LoVo (cell line): Measurements from ENCODE around the gene ABT1.
"Not testable (repeated sequence)": the region's sequence is repeated elsewhere in the genome, so short reads cannot be mapped to it uniquely, and the experiment has no call there.

Experiments used
- DNase-seq: peaks from one replicate; pipeline ENCODE4 v3.0.0-alpha.2; 2016; ENCODE audit warnings: low spot score

ABT1 gene

GRCh38 chr6:26596579-26597388 lies at the start of gene ABT1:
TSS of gene ABT1 (plus strand) at chr6:26596953. CDS start at chr6:26596983, 30 bp downstream.
- DNase-seq: peak; percentile 97

GRCh38 chr6:26547363-26547762 lies 49.4 kb upstream of the ABT1 start:
- not testable (repeated sequence) for DNase-seq

DNA sequence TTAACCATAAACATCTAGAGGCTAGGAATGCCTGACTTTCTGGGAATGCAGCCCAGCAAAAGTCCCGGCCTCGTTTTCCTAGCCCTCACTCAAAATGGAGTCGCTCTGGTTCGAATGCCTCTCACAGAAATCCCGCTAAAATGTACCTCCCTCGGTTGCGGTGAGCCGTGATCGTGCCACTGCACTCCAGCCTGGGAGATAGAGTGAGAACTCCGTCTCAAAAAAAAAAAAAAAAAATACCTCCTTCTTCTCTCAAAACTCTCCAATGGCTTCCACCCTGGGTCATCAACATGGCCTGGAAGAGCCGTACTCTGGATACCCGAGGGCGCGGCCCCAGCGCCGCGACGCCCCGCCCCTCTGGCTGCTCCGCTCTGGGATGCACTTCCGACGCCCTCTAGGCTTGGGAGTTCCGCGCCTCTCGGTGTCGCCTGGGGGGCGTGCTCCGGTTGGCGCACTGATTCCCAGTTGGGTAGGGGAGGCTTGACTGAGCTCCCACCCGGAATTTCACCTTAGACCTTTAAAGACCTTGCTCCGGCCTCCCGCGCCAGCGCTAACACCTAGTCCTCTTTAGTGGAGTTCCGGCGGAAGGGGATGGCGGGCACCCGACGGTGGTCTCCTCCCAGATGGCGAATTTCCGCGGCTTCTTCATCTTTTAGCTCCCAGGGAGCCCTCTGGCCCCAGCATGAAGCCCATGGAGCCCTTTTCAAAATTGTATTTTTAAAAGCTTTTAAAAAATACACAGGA lies 46.3 kb upstream of the ABT1 start:
- no peak for DNase-seq

- DNase-seq: no peak
These were observed 44.5 kb upstream of the ABT1 start for GRCh38 chr6:26552205-26552604.

GRCh38 chr6:26552640-26553188 lies 44.0 kb upstream of the ABT1 start:
- DNase-seq: no peak

GRCh38 chr6:26553264-26553634 lies 43.5 kb upstream of the ABT1 start:
- peak; percentile 73 for DNase-seq

GRCh38 chr6:26553635-26554446 lies 42.9 kb upstream of the ABT1 start:
- DNase-seq: peak; percentile 73

- DNase-seq: no peak
These were observed 42.4 kb upstream of the ABT1 start for GRCh38 chr6:26554447-26554696.

DNA sequence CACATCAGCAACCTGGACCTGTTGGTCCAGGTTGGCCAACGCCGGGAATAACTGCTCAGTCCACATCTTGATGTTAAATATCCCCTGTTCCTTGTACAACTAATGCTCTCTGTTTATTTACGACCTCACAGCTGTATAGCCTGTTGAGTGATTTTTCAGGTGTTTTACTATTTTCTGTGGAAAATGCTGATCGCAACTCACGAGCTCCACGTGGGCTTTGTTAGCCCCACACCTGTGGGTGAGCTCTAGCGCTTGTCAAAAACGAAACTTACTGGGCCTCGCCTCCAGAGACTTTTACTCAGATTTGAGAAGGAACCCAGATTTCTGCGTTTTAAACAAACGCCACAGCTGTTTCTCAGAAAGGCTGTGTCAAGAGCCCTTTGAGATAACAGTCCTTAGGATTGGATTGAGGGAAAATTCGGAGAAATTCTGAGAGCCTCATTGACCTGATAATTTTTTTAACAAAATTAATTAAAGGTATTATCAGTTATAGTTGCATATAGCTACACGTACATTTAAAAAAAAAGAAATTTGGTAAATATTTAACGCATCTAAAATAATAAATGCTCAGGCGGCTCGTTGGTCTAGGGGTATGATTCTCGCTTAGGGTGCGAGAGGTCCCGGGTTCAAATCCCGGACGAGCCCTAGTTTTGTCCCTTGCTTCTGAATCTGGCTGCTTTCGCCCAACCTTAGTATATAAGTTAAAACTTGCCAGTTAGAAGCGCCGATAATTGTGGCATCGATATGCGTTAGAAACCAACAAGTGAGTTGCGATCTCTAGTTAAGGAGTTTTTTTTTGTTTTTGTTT lies 41.9 kb upstream of the ABT1 start:
- peak; percentile 75 for DNase-seq

GRCh38 chr6:26555505-26556262 lies 41.1 kb upstream of the ABT1 start:
- no peak for DNase-seq

DNA sequence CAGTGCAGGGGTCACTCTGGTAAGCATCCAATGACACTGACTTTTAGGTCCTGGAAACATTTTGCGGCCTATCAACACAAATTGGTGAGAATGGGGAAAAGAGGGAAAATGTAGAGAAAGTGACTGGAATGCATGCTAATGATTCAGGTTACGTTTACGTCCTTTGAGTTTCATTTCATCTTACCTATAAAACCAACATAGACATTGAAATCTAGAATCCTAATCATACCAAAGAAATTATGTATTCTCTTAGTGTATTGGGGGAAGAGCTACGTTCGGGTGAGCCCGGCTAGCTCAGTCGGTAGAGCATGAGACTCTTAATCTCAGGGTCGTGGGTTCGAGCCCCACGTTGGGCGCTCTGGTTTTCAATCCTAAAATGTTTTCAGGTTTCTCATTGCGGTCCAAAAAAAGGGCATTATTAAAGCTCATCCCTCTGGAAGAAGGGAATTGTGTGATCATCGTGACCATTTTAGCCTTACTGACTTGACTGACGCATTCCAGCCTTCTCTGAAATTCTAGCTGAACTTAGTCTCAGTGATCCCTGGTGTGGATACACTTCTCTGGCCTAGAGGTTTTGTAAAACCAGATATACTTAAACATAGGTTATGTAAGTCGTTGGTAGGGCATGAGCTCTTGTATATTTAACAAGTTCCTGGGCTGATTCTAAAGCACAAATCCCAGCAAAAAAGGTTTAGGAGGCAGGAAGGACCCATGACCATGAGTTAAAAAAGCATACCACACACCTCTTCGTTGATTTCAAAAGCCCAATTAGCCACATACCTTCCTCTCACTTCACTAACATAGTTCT lies 40.3 kb upstream of the ABT1 start:
- DNase-seq: peak; percentile 71

DNA sequence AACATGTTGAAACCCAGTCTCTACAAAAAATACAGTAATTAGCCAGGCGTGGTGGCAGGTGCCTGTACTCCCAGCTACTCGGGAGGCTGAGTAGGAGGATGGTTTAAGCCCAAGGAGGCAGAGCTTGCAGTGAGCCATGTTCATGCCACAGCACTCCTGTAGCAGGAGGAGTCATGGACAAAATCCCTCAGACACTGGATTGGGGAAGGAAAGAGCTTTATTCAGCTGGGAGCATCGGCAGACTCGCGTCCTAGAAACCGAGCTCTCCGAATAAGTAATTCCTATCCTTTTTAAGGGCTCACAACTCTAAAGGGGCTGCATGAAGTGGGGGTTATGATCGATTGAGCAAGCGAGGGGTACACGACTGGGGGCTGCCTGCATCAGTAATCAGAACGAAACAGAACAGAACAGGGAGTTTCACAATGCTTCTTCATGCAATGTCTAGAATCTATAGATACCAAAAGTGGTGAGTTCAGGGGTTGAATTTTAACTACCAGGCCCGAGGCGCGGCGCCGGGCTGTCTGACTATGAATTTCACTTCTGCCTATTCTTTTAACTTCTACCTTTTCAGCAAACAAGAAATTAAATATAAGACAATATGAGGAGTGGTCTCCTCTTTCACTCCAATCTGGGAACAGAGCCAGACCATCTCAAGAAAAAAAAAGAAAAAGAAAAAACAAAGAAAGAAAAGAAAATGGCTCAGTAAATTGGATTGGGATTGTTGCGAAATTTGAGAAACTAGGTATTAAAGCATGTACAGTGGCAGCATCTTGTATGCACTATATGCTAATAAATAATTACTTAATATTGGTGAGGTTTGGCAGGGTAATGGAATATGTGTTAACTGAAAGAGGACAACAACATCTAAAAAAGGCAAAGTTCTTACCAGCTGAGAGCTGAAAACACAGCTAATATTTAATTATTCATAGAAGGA lies 35.0 kb upstream of the ABT1 start:
- DNase-seq: no peak

GRCh38 chr6:26563488-26563887 lies 33.3 kb upstream of the ABT1 start:
- DNase-seq: no peak

GRCh38 chr6:26568601-26569432 lies 27.9 kb upstream of the ABT1 start:
- peak; percentile 87 for DNase-seq

GRCh38 chr6:26569433-26569764 lies 27.4 kb upstream of the ABT1 start:
- no peak for DNase-seq

GRCh38 chr6:26570027-26570809 lies 26.5 kb upstream of the ABT1 start:
- no peak for DNase-seq

DNA sequence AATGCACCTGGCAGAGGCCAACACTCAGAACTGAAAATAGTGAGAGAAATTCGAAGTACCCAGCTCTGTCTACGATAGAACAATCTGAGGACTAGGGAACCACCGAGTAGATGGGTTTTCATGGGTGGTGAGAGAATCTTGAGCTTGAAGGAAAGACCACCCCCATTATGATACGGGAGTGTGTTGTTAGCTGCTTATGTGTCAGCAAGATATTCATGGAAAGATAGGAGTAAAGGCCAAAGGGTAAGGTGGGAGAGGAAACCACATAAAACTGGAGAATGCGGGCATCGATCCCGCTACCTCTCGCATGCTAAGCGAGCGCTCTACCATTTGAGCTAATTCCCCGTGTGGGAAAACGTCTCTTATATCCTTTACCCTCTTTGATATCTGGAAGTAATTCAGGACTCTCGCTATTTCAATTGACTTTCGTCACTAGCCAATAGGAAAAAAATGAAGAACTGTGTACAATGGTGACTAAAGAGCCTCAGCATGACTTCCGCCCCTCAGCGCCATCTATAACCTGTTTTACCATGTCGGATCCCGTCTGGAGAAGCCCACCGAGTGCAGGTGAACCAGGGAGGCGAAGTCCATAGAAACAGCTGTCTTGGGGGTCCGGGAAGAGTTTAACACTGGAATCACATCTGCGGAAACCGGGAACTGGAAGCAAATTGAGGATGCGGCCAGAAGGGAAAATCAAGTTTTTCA lies 25.0 kb upstream of the ABT1 start:
- peak; percentile 90 for DNase-seq
